ENCODE results near the gene PDE6B.
"Not testable (repeated sequence)": the region's sequence is repeated elsewhere in the genome, so short reads cannot be mapped to it uniquely, and the experiment has no call there.

PDE6B gene

DNA sequence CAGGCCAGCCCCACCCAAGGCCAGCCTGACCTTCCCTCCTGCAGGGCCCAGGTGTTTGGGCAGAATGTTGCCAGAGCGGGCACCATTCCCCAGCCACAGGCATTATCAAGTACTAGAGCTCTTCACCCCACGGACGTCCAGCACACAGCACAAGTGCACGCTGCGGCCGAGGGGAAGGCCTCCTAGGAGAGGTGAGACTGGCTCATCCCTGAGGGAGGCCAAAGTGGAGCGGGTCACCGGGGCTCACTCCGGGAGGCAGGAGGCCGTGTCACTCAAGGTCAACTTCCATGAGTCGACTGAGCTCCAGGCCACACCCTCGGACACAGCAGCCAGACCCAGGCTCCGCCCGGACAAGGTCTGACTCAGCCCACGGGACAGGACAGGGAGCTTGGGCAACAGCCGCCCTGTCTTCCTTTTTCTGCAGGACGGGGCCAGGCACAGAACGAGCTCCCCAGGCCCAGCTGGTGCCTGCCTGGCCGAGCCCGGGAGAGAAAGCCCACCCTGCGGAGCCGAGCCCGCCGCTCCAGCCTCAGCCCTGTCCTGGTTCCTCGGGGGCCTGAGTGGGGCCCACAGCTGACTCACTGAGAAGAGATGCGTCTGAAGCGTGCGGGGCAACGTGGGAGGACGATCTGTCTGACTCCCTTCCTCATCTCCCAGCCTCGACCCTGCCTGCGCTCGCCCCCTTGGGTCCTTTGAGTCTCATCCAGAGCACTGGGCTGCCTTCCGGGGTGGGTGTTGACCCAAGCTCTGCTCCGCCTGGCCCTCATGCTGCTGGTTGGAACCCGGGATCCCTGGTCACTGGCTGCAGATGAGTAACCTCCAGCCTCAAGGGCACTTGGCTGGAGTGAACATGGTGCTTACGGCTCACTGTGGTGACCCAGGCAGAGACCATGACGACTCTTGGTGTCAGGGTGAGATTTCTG is 61.9 kb downstream of the PDE6B start:
- no peak for DNase-seq

DNA sequence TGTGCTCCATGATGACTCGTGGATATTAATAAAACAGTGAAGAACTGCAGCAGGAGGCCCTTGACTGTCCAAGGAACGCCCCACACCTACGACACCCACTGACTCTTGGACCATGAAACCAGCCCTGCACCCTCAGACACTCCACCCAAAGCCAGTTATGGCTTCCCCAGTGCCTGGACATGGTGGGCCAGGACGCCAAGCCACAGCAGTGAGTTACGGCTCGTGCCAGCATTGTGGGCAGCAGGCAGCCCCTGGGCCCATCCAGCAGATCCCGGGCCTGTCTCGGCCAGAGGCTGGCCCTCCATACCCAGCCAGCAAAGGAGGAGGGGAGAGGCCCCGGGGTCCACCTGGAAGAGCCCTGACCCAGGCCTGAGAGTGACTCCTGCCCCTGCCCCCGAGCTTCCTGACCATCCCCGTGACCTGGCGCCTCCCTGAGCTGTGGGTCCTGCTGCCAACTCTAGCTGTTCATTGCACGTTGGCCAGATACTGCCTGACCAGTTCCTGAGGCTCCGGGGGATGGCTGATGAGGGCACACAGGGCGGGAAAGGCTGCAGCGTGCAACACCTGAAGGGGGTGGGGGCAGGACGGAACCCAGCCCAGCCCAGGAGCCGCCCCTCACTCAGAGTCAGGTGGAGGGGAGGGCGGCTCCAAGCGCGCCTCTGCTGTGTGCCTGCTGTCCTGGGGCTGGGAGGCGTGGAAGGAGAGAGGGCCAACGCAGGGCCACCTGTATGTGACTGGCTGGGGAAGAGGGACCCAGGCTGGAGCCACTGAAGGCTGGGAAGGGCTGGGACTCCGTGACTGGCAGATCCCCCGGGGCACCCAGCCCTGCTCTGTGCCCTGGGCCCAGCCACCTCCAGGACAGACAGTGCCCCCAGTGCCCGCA is 62.8 kb downstream of the PDE6B start:
- no peak for DNase-seq

DNA sequence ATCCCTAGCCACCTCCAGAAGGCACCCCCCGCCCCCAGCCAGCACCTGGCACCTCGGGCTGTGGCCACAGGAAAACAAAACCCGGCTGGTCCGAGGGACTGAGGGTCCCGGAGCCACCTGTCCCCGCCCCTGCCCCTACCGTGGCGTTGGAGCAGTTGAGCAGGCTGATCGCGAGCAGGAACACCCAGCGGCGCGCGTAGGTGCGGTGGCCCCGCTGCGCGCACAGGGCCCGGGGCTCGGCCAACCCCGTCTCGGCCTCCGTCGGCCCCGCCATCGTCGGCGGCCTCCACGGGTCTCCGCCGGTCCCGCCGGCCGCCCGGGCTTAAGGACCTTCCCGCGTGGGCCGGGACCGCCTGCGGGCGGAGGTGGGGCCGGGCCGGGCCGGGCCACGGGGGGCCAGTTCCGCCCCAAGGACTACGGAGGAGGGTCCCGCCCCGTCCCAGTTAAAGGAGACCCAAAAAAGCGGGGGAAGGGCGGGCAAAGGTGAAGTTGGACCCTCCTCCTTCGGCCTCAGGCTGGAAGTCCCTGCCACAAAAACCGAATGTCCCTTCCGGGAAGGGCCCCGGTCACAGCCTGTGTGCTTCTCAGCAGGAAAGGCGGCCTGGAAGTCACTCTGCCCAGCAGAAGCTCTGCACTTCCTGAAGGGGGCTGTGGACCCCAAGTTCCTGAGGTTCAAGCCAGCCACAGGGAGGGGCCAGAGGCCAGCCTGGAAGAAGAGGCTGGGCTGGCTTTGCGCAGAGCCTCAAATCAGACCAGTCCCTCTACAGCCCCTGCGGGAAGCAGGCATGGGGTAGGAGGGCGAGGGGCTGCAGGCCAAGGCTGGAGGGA is 63.7 kb downstream of the PDE6B start, which contains the start of gene SLC49A3:
Gene SLC49A3, minus strand, starts transcription at position 298 of the 828 bp plus-strand sequence. Its CDS starts 24 bp downstream, at position 274.
- no peak for DNase-seq

DNA sequence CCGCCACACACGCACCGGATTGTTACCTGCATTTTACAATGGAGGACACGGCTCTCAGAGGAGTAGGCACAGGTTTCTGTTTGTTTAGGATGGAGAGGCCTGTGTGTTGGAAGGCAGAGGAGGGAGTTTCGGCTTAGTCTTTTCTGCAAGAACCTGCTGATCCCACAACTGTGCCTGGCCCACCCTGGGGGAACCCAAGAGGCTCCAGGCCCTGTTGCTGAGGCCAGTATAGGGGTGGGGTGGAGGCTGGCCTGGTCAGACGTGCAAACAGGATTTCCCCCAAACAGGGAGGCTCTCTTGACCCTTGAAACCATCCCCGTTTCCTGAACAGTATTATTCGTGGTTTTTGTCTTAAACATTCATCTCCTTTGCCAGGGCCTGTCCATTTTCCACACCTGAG is 64.3 kb downstream of the PDE6B start:
- no peak for DNase-seq

DNA sequence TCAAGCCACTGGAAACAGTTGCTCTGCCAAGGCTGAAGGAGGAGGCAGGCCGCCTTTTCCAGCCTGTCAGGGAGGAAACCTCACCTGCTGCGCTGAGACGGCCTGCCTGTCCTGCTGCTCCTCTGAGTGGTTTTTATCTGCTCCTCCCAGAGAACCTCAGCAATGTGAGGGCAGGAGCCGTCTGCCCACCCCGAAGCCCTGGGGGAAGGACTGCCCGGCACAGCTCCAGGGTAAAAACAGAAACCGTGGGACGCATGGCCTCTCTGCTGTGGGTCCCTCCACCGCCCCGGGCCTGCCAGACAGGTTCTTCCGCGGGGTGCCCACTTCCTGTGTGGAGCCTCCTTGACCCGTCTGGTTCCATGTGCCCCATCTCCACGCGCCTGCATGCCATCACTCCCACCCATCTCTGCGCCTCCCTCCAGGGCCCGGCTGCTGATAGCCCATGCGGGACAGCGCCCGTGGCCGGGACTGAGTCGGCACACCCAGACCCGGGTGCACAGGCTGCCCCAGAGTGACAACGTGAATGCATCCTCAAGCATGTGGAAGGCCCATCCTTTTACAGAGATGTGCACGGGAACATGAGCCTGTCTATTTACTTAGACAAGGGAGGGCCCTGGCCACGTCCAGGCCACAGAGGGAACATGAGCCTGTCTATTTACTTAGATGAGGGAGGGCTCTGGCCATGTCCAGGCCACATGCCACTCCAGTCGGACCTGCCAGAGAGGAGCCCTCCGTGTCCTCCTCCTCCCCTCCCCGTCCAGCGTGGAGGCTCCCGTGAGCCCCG is 67.6 kb downstream of the PDE6B start:
- no peak for DNase-seq

DNA sequence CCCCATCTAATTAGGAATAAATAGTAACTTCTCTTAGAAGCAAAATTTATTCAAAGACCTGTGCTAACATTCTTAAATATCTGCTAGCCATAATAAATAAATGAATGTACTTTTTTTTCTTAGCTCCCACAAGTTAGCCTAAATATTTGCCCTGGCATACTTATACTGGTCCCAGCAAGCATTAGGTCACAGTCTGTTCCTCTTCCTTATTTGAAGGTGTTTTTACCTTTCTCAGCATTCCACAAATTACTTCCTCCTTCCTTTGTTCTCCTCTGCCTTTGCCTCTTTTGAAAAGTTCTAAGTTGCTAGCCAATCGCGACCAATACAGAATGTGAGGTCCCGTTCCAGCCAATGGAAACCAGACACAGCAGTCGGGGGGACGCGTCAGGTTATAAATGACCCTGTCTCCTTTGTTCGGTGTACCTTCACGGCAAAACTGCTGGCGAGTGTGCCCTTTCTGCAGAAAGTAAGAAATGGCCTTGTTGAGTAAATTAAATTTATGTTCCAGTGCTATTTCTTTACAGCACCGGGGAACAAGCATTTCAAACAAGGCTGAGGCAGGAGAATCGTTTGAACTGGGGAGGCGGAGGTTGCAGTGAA is 69.1 kb downstream of the PDE6B start:
- not testable (repeated sequence) for DNase-seq

DNA sequence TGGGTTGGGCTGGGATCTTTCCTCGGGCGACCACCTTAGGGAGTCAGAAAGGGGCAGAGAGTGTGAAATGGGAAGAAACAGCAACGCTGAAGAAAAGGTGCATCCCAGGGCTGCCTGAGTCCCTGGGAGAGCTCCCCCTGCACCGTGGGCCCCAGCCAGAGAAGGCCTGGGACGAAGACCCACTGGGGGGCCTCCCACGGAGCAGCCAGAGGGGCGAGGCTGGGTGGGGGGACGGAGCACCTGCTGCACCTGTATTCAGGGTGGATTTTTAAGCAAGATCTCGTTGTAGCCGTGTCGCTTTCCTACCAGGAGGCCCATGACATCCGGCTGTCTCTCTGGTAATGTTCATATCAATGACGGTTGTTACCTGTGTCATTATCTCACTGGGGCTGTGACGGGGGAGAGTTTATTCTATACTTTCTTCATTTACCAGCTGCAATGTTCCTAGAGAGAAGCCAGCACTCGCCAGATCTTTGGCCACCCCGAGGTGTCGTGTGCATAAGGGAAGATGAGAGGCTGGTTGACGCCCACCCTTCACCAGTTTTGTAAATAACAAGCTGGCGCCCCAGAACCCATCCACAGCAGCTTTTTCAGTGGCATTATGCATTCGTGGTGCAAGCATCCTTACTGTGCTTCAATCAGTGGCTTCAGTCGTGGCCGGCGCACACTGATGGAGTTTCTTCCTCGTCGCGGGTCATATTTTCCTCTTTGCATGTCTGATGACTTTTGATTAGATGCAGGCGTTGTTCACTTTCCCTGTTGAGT is 74.6 kb downstream of the PDE6B start:
- DNase-seq, result no peak

DNA sequence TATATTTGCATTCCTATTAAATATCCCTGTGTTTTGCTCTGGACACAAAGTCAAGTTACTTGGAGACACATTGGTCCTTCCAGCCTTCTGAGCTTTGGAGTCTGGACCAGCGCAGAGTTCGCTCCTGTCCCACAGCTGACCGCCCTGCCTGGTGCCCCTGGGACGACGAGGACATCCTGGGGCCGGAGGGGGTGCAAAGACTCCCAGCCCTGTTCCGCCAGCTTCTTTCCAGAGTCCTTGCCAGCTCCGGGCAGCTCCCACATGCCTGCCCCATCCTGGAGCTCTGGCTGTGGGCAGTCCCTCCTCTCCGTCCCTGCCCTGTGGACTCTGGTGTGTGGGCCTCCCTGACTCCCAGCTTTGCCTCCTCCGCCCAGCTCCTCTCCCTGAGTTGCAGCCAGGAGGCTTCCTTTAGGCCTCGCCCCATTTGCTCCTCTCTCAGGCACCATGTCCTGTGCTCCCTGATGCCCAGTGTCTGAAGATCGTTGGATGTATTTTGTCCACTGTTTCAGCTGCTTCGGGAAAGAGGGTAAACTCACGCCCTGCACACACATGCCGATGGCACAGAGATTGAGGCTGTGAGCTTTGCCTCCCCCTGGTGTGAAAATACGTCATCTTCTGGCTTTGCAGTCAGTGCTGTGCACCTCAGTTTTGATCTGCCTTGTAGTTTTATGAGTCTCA is 75.4 kb downstream of the PDE6B start:
- no peak for DNase-seq

DNA sequence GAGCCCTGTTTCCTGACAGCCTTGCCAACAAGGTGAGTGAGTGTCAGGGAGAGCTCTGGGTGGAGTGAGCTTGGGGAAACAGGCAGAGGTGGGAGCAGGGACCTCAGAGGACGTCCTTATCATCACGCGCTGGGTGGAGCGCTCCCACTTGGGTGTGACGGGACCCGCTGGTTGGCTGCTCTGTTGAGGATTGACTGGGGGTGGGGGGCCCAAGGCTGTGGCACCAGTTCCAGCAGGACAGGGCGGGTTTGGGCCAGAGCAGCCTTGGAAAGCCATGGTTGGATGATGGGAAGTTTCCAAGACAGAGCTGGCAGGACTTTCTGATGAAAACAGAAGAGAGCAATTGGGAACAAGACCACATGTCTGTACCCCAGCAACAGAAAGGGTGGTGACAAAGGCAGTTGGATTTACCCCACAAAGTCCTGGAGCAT is 77.3 kb downstream of the PDE6B start:
- DNase-seq, result no peak

DNA sequence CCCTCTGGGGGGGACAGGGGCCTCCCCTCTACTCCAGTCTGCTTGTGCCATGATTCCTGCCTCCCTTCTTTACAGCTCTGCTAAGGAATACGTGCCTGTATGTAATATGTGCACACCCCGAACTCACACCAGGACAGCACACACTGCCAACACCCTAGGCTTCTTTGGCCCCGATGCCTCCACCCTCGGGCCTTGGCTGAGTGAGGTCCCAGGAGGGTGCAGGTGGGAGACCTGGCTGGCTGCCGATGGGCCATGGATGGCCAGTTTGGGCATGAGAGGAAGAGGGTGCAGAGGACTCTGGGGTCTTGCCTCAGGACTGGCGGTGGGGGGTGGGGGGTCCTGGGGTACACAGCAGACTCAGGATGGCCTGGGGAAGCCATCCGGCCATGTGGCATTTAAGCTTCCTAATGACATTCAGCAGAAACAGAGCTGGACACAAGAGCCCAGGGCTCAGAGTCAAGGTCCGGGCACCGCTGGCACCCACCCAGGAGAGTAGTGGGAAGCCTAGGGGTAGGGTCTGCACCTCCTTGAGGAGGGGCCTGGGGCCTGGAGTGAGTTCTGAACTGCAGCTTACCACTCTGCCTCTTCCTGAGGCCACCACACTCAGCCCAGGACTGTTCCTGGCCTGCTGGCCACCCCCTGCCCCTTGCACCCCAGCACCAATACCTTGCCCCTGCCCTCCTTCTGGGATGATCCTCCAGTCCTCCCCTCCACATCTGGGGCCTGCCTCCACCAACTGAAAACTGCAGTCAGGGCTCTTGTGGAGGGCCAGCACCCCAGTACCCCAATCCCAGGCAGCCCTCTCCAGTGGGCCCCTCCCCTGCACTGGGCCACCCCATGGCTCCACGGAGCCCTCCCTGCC is 78.2 kb downstream of the PDE6B start:
- DNase-seq, result no peak

DNA sequence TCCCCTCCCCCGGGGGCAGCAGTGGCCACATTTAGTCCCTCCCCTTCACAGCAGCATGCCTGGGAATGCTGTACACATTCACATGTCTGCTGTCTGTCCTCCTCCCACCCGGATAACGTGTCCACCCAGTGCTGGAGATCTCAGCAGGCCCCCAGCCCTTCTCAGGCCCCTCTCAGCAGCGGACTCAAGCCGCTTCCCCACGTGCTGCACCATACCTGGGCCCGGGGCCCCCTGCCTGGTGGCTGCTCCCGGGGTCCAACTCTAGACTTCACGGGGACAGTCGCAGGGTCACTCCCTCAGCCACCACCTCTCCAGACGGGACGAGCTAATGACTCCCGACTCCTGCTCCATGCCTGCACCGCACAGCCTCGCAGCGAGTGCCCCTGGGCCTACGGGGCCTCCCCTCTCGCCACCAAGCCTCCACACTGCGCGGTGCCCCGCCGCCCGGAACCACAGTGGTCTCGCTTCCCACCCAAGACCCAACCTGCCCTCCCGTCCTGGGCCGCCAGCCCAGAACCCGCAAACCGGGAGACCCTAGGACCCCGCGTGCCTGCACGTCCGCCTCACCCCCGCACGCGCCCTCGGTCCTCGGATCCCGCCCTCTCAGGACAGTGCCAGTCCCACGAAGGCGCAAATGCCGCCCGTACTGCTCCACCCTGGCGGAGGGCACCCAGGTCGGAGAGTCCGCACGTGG is 79.0 kb downstream of the PDE6B start:
- no peak for DNase-seq

DNA sequence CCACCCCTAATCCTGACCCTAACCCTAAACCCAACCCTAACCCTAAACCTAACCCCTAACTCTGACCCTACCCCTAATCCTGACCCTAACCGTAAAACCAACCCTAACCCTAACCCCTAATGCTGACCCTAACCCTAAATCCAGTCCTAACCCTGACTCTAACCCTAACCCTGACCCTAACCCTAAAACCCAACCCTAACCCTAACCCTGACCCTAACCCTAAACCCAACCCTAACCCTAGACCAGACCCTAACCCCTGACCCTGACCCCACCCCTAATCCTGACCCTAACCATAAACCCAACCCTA is 79.6 kb downstream of the PDE6B start:
- DNase-seq, result no peak

DNA sequence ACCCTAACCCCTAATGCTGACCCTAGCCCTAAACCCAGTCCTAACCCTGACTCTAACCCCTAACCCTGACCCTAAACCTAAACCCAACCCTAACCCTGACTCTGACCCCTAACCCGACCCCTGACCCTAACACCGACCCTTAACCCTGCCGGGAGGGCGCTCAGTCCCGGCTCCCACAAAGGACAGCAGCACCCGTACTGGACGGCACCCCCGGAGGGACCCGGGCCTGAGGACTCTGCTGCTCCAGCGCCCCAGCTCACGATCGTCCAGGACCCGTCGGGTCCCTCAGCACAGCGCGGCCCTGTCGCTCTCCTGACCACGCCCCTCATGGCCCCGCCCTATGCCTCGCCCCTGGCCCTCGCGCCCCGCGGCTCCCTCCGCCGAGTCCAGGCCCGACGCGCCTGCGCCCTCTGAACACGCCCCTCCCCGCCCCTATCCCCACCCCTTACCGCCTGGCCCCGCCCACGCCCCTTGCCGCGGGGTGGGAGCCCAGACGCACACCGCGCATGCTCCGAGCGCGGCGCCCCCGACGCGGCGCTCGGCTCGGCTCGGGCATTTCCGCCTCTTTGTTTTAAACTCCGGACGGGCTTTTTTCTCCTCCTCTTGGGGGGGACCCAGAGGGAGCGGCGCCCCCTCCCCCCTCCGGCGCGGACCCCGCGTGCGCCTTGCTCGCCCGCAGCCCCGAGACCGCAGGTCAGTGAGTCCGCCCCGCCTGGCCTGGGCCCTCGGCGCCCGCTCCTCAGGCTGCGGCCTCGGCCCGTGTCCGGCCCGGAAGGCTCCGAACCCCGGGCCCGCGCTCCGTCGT is 80.1 kb downstream of the PDE6B start, which contains the start of gene PCGF3:
Gene PCGF3, plus strand, starts transcription at position 555 of the 805 bp plus-strand sequence. CDS start 27,849 bp downstream, outside the sequence.
- DNase-seq, result peak; percentile 90

DNA sequence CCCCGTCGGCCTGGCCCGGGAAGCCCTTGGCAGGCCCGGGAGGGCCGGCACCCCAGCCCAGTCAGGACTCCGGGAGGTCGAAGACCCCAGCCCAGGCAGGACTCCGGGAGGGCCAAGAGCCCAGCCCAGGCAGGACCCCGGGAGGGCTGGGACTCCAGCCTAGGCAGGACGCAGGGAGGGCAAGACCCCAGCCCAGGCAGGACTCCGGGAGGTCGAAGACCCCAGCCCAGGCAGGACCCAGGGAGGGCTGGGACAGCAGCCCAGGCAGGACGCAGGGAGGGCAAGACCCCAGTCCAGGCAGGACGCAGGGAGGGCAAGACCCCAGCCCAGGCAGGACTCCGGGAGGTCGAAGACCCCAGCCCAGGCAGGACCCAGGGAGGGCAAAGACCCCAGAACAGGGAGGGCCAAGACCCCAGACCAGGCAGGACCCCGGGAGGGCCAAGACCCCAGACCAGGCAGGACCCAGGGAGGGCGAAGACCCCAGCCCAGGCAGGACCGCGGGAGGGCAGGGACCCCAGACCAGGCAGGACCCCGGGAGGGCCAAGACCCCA is 80.8 kb downstream of the PDE6B start:
- not testable (repeated sequence) for DNase-seq

DNA sequence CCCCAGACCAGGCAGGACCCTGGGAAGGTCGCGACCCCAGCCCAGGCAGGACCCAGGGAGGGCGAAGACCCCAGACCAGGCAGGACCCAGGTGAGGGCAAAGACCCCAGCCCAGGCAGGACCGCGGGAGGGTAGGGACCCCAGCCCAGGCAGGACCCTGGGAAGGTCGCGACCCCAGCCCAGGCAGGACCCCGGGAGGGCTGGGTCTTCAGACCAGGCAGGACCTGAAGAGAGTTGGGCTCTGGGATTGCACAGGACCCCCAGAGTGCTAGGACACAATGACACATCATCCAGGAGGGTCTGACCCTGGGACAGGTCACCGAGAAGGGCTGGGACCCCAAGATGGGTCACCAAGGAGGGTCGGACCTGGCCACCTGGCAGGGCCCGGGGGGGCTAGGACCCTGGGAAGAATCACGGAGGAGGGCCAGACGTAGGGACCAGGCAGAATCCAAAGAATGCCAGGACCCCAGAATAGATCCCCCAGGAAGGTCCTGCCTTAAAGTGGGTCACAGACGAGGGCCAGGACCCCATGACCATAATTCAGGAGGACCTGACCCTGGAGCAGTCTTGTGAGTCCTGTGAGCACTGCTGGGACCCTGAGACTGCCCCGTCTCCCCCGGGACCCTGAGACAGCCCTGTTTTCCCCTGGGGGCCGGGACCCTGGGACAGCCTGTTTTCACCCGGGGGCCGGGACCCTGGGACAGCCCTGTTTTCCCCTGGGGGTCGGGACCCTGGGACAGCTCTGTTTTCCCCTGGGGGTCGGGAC is 81.6 kb downstream of the PDE6B start:
- DNase-seq, result no peak

DNA sequence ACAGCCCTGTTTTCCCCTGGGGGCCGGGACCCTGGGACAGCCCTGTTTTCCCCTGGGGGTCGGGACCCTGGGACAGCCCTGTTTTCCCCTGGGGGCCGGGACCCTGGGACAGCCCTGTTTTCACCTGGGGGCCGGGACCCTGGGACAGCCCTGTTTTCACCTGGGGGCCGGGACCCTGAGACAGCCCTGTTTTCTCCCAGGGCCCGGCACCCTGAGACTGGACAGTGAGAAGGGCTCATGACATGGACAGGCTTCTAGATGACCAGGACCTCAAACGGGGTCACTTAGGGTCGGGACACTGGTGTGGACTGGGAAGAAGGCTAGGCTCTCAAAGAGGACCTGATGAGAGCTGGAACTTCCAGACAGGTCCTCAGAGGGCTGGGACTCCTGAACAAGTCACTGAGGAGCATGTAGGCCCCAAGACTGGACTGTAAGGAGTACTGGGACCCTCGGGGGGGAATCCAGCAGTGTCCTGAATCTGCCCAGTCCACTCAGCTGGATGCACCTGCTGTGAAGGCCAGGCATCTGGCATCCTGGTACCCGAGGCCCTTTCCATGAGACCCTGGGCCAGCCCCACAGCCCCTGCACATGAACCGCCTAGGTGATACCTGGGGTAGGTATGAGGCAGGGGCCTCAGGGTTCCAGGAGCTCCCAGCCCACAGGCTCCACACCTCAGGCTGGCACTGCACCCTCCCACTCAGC is 82.7 kb downstream of the PDE6B start:
- no peak for DNase-seq
